Raji (cell line): ENCODE data around the gene AKAP13.

Experiments
- POLR2A ChIP-seq: IDR thresholded peaks from 2 replicates; pipeline ENCODE4 v1.6.1; 2011; ENCODE audit warnings: low read depth, low read length, control low read depth; ENCODE audit not compliant: insufficient read depth

AKAP13 gene

GRCh38 chr15:85745525-85746150 lies 365.2 kb downstream of the AKAP13 start:
- no peak for TF ChIP-seq POLR2A

GRCh38 chr15:85746641-85747040 lies 366.2 kb downstream of the AKAP13 start:
- no peak for TF ChIP-seq POLR2A

GRCh38 chr15:85748176-85748575 lies 367.8 kb downstream of the AKAP13 start:
- TF ChIP-seq POLR2A, result no peak

- no peak for TF ChIP-seq POLR2A
Measured at GRCh38 chr15:85748729-85749128, 368.3 kb downstream of the AKAP13 start.

- no peak for TF ChIP-seq POLR2A
Measured at GRCh38 chr15:85749261-85750151, 369.1 kb downstream of the AKAP13 start.

- TF ChIP-seq POLR2A, result no peak
Measured at GRCh38 chr15:85750319-85751290, 370.2 kb downstream of the AKAP13 start.

GRCh38 chr15:85751291-85752123 lies 371.1 kb downstream of the AKAP13 start:
- TF ChIP-seq POLR2A, result no peak

GRCh38 chr15:85752124-85752475 lies 371.7 kb downstream of the AKAP13 start:
- no peak for TF ChIP-seq POLR2A

- no peak for TF ChIP-seq POLR2A
Measured at GRCh38 chr15:85752491-85752961, 372.1 kb downstream of the AKAP13 start.

- TF ChIP-seq POLR2A, result no peak
Measured at GRCh38 chr15:85753261-85753660, 372.9 kb downstream of the AKAP13 start.

GRCh38 chr15:85753791-85754452 lies 373.5 kb downstream of the AKAP13 start:
- TF ChIP-seq POLR2A, result no peak

- no peak for TF ChIP-seq POLR2A
Measured at GRCh38 chr15:85754989-85755388, 374.6 kb downstream of the AKAP13 start.

GRCh38 chr15:85755471-85755870 lies 375.1 kb downstream of the AKAP13 start:
- no peak for TF ChIP-seq POLR2A

- TF ChIP-seq POLR2A, result no peak
Measured at GRCh38 chr15:85755942-85756341, 375.5 kb downstream of the AKAP13 start.
